Transverse colon (tissue), 4 donors: ENCODE measurements around the gene CLMN.

ENCODE experiments used
- CTCF ChIP-seq, 5 experiments: fragments of 200-600 bp in 3 of 5; fragments of 450-650 bp in 2 of 5; sonication (generic) in 3 of 5; IDR thresholded peaks; 1 replicate in 2 of 5; 2 replicates in 3 of 5; pipeline ENCODE4 v1.5.1; 2016 to 2017; ENCODE audit warnings: antibody characterized with exemption in 5 of 5, inconsistent platforms in 3 of 5, mild to moderate bottlenecking in 2 of 5, moderate library complexity in 1 of 5
- EP300 ChIP-seq: sonication (generic); formaldehyde crosslinking; IDR thresholded peaks from one replicate; pipeline ENCODE4 v1.6.1; 2017; ENCODE audit warnings: antibody characterized with exemption, low read depth
- POLR2A ChIP-seq: fragments of 450-650 bp; IDR thresholded peaks from one replicate; pipeline ENCODE4 v1.6.1; 2016; ENCODE audit warnings: antibody characterized with exemption, mild to moderate bottlenecking, moderate library complexity
- POLR2AphosphoS5 ChIP-seq, 3 donors: sonication (generic); formaldehyde crosslinking; IDR thresholded peaks; one replicate each; pipeline ENCODE4 v1.6.1; 2016; ENCODE audit warnings: antibody characterized with exemption in 3 of 3

GRCh38 chr14:95235767-95236166 is 83.9 kb downstream of the CLMN start:
- TF ChIP-seq POLR2AphosphoS5 (IDR thresholded peaks at IDR 0.05): no peak
- no peak for TF ChIP-seq CTCF (IDR thresholded peaks at IDR 0.05)
- TF ChIP-seq POLR2A: no peak
- no peak for TF ChIP-seq EP300
